GM10248 (cell line): ENCODE data around the gene SRGAP3.

Source experiments
- CTCF ChIA-PET: fragments of 300-600 bp; sonication (Branson Sonifier 250); formaldehyde crosslinking; extraction: SDS; loops from one replicate; lab custom pipeline; 2021; ENCODE audit warnings: antibody characterized with exemption; lab: Yijun Ruan, JAX
- POLR2A ChIA-PET: fragments of 350-650 bp; sonication (Branson Sonifier 250); formaldehyde crosslinking; extraction: SDS; loops from one replicate; lab custom pipeline; 2020; ENCODE audit warnings: antibody characterized with exemption; lab: Yijun Ruan, JAX
- DNase-seq: peaks from one replicate; pipeline ENCODE4 v3.0.0; 2012; ENCODE audit errors: extremely low spot score
- TF ChIP-seq, protein P1 (sequence below): IDR thresholded peaks from 2 replicates; pipeline ENCODE4 v1.5.1; 2012; ENCODE audit warnings: mild to moderate bottlenecking, low read depth; ENCODE audit errors: extremely low read depth, missing control alignments, control extremely low read depth

The SRGAP3 gene

DNA sequence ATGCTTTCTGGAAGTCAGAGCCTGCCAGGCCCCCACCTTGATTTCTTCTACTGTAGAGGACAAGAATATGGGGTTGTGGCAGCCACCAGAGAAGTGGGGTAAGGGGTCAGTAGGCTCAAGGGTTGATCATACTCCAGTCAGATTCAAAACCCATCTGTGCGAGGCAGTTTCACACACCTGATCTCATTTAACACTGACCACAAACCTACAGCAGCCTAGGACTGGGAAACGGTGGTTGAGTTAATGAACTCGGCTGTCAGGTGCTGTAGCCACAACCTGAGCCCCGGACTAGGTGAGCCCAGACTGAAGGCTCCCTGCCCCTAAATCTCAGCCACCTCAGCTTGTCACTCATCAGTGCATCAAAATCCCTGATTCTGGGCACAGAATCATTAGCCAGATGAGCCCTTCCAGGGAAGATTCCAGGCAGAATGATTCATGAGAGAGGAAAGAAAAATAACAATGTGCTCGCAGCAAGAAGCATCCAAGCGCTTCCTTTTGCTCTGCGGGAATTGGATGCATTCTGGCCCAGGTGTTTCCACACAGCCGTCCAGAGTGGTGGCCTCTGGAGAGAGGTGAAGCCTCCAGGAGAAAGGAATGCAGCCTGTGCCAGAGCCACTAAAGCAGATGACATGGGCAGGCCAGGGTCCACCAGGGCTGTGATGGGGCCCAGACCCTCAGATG is 102.1 kb downstream of the SRGAP3 start:
- TF ChIP-seq, protein P1, sequence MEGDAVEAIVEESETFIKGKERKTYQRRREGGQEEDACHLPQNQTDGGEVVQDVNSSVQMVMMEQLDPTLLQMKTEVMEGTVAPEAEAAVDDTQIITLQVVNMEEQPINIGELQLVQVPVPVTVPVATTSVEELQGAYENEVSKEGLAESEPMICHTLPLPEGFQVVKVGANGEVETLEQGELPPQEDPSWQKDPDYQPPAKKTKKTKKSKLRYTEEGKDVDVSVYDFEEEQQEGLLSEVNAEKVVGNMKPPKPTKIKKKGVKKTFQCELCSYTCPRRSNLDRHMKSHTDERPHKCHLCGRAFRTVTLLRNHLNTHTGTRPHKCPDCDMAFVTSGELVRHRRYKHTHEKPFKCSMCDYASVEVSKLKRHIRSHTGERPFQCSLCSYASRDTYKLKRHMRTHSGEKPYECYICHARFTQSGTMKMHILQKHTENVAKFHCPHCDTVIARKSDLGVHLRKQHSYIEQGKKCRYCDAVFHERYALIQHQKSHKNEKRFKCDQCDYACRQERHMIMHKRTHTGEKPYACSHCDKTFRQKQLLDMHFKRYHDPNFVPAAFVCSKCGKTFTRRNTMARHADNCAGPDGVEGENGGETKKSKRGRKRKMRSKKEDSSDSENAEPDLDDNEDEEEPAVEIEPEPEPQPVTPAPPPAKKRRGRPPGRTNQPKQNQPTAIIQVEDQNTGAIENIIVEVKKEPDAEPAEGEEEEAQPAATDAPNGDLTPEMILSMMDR = no peak
- ChIA-PET POLR2A (no interaction called here), CTCF (no interaction called here)
- no peak for DNase-seq

DNA sequence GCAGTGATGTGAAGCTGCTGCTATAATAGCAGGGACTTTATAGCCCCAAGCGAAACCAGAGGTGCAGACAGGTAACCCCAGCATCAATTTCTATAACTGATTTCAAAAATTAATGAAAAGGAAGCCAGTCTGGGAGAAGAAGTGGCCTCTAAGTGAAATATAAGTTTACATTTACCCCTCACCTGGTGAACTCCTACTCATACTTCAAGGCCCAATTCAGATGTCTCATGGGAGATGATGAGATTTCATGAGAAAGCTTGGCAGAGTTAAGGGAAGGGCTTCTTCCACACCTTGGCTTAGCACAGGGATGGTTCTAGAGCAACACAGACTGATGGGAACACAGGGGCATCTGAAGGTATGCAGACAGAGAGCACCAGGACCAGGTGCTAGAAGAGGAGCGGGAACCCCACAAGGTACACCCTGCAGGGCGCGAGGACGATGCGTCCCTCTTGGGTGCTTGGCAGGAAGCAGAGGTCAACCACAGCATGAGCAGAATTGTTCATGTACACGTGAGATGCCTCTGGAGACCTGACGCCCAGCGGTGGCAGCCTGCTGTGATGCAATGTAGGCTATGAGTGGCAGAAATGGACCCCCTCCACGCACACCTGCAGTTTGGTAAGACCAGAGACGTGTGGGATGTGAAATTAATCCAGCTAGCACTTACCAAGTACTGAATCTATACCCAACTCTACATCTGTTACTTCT is 102.9 kb downstream of the SRGAP3 start:
- TF ChIP-seq, protein P1 = no peak

DNA sequence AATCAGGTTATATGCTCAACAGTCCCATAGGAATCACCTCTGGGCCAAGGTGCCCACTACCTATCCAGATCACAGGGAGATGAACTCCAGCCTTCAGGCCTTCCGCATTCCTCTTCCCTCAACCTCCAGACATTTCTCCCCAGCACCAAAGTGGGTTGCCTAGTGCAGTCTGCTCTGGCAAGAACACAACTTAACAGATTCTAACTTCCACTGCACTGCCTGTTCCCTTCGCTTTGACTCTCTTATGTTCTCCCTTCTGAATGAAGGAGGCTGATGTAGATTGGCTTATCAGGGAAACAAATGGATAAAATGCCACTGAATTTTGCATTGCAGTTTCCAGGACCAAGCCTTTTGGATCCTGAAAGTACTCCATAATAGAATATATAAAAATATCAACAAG is 106.3 kb downstream of the SRGAP3 start:
- ChIA-PET POLR2A (no interaction called here), CTCF (no interaction called here)
- DNase-seq = no peak
- TF ChIP-seq, protein P1 = no peak

More for the DNA sequence above, 102.9 kb downstream of the SRGAP3 start:
- no peak for DNase-seq
- CTCF ChIA-PET = interaction anchor here (1.0 to 1.7 kb wide), 2 partner anchors 42 to 158 kb away, joined by 3 to 4 read pairs; no protein-coding TSS in a partner anchor
- POLR2A ChIA-PET = no interaction called here

DNA sequence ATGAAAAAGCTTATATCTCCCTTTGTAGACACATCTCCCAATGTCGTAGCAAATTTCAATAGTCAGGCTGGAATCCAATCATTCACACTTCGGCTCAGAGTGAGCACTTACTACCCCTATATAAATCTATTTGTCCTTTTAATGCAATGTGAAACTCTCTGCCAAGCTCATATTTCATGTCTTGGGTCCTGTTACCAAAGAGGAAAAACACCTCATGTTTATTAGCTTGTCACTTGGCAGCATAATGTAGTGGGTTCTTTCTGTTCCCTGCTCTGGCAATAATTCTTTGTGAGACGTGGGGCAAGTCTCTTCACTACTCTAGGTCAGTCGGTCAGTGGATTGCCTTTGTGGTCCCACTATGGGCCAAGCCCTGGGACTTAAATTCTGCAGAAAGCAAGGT is 107.1 kb downstream of the SRGAP3 start:
- TF ChIP-seq, protein P1 = no peak
- ChIA-PET CTCF (no interaction called here), POLR2A (no interaction called here)
- no peak for DNase-seq

DNA sequence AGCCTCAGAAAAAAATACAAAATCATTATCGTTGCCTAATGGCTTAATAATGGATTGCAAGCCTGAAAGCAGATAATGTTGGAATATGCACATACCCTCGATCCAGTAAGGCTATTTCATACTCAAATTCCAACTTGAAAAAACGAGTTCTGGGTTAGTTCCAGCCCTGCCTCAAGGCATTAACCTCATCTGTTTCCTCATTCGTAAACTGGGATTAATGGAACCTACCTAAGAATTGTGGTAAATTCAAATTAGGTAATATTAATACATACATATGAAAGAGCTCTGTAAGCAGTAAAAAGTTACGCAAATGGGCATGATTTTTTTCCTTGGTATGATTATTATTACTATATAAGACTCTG is 107.5 kb downstream of the SRGAP3 start:
- CTCF ChIA-PET = interaction anchor here (0.8 to 1.4 kb wide), 2 partner anchors 24 to 93 kb away, joined by 3 read pairs; no protein-coding TSS in a partner anchor
- POLR2A ChIA-PET = no interaction called here
- TF ChIP-seq, protein P1 = no peak
- DNase-seq = no peak

DNA sequence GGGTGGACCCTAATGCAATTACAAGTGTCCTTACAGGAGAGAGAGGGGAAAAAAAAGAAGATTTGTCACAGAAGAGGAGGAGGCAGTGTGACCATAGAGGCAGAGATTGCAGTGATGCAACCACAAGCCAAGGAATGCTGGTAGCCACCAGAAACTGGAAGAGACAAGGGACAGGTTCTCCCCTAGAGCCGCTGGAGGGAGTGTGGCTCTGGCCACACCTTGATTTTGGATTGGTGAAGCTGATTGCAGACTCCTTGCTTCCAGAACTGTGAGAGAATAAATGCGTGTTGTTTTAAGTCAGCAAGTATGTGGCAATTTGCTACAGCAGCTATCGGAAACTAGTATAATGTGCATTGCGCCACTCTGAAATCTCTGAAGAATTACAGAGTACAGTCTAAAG is 110.1 kb downstream of the SRGAP3 start:
- TF ChIP-seq, protein P1 = no peak
- no peak for DNase-seq
- ChIA-PET POLR2A (no interaction called here), CTCF (no interaction called here)
